Muscle layer of colon (tissue), 2 donors: Measurements from ENCODE around the gene SPDYE4.

Experiments used
- H3K27ac ChIP-seq: one replicate; pipeline ENCODE4 v1.7.0; 2013; ENCODE audit warnings: low read depth, mild to moderate bottlenecking, low read length, moderate library complexity
- H3K27me3 ChIP-seq, 2 donors: one replicate each; pipeline ENCODE4 v1.7.0; 2013; ENCODE audit warnings: low read length in 2 of 2, mild to moderate bottlenecking in 2 of 2; ENCODE audit not compliant: insufficient read depth in 2 of 2, control insufficient read depth in 1 of 2
- H3K36me3 ChIP-seq: one replicate; pipeline ENCODE4 v1.7.0; 2013; ENCODE audit warnings: mild to moderate bottlenecking, low read length; ENCODE audit not compliant: insufficient read depth
- H3K4me1 ChIP-seq: one replicate; pipeline ENCODE4 v1.7.0; 2013; ENCODE audit warnings: mild to moderate bottlenecking, low read length; ENCODE audit not compliant: insufficient read depth
- H3K4me3 ChIP-seq, 2 donors: one replicate each; pipeline ENCODE4 v1.7.0; 2013; ENCODE audit warnings: low read length in 2 of 2, low read depth in 1 of 2, mild to moderate bottlenecking in 1 of 2, moderate library complexity in 1 of 2
- H3K9ac ChIP-seq: one replicate; pipeline ENCODE4 v1.7.0; 2013; ENCODE audit warnings: low read length
- H3K9me3 ChIP-seq: one replicate; pipeline ENCODE4 v1.7.0; 2013; ENCODE audit warnings: mild to moderate bottlenecking, low read length
- donor health status: abdominal sarcoma.
- donor health status: Adenocarcinoma of cecum.

The SPDYE4 gene

DNA sequence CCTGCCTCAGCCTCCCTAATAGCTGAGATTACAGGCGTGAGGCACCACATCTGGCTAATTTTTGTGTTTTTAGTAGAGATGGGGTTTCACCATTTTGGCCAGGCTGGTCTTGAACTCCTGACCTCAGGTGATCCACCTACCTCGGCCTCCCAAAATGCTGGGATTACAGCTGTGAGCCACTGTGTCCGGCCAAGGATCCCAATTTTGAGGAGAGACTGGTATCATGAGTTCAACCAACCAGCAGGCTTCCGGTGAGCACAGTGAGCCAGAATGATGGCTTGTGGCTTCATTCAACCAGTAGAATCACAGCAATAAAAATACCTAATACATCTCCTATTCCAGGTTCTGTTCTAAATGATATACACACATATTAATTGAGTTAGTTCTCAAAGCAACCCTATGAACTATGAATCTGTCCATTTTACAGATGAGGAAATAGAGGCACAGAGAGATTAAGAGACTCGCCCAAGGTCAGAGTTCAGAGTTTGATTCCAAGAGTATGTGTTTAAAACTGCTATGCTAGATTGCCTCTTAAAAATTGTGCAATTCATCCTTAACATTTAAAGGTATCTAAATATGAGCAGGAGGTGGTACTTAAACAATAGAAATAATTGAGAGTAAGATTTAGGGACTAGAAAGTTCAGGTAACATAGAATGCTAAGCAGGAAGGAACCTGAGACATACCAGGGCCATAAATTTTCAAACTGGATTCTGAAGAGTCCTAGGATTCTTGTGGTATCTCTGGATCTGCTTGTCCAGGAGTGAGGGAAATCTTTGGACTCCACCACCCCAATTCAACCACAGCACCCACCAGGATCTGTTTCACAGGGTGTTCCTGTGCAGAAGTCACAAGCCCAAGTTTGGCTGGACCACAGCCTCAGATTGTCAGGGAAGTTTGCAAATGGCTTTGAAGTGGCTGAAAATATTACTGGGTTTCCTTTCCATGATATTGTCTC is 38.8 kb downstream of the SPDYE4 start:
- Histone ChIP-seq H3K4me3 (no peak overlapping the region), H3K36me3 (no peaks in the 10 kb centered on the region), H3K27me3 (no peaks in the 10 kb centered on the region), H3K9me3 (no peaks in the 10 kb centered on the region), H3K9ac (no peak overlapping the region), H3K4me1 (no peaks in the 10 kb centered on the region), H3K27ac (no peak overlapping the region)

GRCh38 chr17:8718001-8718563 is 40.3 kb downstream of the SPDYE4 start:
- Histone ChIP-seq H3K4me3 (no peak overlapping the region), H3K9me3 (no peaks in the 10 kb centered on the region), H3K27me3 (no peaks in the 10 kb centered on the region), H3K9ac (no peak overlapping the region), H3K36me3 (no peaks in the 10 kb centered on the region), H3K27ac (no peak overlapping the region), H3K4me1 (no peaks in the 10 kb centered on the region)

DNA sequence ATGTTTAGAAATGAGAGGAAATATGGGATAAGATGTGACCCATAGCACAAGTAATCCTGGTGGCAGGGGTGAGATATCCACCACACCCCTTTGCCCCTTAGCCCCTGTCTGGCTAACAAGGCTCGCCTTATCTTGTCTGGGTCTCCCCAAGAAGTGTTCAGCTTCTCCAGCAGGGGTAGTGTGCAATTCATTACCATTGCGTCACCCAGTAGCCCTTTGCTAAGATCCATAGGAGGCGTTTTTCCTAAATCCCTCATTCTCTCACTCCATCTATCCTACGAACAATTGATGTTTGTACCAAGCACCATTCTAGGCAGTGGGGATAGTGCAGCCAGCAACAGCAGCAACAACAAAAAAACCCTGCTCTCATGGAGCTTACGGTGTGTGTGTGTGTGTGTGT is 44.5 kb downstream of the SPDYE4 start:
- H3K4me3 ChIP-seq = no peak overlapping the region
- no peak overlapping the region for H3K9ac ChIP-seq
- H3K36me3 ChIP-seq = no peaks in the 10 kb centered on the region
- H3K4me1 ChIP-seq = no peaks in the 10 kb centered on the region
- no peaks in the 10 kb centered on the region for H3K27me3 ChIP-seq
- H3K9me3 ChIP-seq = no peaks in the 10 kb centered on the region
- H3K27ac ChIP-seq = no peak overlapping the region

DNA sequence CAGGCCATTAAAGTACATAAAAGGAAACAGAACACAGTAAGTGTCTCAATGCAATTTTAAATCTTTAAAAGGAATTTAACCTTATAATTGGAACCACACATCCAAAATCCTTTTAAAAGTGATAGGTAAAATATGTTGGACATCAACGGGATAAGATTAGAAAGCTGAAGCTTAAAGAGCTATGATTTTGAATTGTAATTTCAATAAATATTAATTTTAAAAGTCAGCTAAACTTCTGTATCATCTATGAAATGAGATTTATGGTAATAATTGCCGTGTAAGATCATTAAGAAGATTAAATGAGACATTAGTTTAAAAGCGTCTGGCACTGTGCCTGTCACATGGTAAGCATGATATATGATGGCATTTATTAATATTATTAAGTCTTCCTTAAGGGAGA is 45.0 kb downstream of the SPDYE4 start:
- Histone ChIP-seq H3K4me1 (peaks cover 1% of the 10 kb centered on the region), H3K9ac (no peak overlapping the region), H3K27me3 (no peaks in the 10 kb centered on the region), H3K27ac (no peak overlapping the region), H3K4me3 (no peak overlapping the region), H3K9me3 (no peaks in the 10 kb centered on the region), H3K36me3 (no peaks in the 10 kb centered on the region)

DNA sequence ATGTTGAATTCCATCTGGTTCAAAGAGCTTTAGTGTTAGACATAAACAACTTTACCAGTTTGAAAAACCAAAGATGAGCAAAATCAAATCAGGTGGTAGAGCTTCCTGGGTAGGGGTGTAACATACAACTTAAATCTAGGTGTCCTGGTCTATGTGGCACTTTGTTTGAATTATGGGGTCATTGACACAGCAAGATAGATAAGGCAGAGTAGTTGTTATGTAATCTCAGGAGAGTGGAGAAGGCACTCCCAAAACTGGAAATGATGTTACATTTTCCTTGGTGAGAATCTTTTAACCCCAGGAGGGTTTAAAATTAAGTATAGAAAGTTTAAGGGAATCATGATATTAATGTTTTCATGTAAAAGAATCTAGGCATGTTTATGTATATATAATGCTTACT is 45.6 kb downstream of the SPDYE4 start:
- Histone ChIP-seq H3K9ac (no peak overlapping the region), H3K36me3 (no peaks in the 10 kb centered on the region), H3K9me3 (no peaks in the 10 kb centered on the region), H3K27me3 (no peaks in the 10 kb centered on the region), H3K4me1 (peaks cover 7% of the 10 kb centered on the region), H3K27ac (no peak overlapping the region), H3K4me3 (no peak overlapping the region)

DNA sequence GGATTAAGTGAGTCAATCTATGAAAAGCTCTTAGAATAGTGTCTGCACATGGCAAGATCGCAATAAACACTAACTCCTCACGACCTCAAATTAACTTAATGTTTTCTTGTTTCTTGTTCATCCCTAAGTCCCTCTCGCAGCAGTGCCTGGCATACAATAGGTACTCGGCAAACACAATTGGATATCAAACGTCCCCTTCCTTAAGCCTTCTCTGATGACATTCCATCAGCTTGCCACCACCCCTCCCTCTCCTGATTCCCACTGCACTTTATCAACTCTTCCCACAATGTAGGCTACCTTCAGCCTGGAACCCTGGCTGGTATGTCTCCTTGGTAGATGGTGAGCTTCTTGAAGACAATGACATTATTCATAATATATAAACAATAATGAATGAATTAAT is 47.1 kb downstream of the SPDYE4 start:
- H3K4me1 ChIP-seq = peaks cover 12% of the 10 kb centered on the region
- H3K9me3 ChIP-seq = no peaks in the 10 kb centered on the region
- H3K27me3 ChIP-seq = no peaks in the 10 kb centered on the region
- H3K4me3 ChIP-seq = no peak overlapping the region
- no peak overlapping the region for H3K9ac ChIP-seq
- H3K36me3 ChIP-seq = no peaks in the 10 kb centered on the region
- H3K27ac ChIP-seq = no peak overlapping the region

DNA sequence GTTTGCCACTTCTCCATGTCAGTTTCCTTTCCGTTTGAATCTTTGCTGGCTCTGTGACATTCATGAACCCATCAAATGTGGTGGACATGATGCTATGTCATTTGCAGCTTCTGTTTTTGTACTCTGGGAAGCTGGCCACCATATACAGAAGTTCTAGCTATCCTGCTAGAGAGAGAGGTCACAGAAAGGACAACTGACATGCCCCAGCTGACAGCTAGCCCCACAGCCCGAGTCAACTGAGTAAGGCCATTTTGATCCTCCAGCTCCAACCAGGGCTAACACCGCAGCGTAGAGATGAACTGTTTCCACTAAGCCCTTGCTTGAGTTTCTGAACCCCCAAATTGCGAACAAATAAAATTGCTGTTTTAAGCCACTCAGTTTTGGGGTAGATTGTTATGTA is 47.5 kb downstream of the SPDYE4 start:
- no peaks in the 10 kb centered on the region for H3K27me3 ChIP-seq
- H3K9ac ChIP-seq = no peak overlapping the region
- no peaks in the 10 kb centered on the region for H3K9me3 ChIP-seq
- H3K36me3 ChIP-seq = no peaks in the 10 kb centered on the region
- H3K4me1 ChIP-seq = peaks cover 12% of the 10 kb centered on the region
- H3K27ac ChIP-seq = no peak overlapping the region
- H3K4me3 ChIP-seq = no peak overlapping the region

DNA sequence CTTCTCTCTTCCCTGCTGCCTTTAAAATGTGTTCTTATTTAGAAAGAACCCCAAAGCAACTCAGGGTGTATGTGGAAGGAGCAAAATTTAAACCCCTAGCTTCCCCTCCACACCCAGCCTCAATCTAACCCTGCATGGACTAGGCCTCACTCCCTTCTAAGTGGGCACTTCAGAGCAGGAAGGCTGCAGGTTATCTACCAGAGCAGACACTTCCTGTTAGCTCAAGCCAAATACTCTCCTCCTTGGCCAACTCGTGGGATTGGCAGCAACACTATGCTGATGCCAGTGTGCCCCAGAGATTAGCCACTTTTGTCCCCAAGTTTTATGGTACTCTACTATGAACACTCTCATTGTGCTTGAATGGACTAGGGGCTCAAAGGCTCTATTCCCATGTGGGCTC is 49.3 kb downstream of the SPDYE4 start:
- Histone ChIP-seq H3K27me3 (no peaks in the 10 kb centered on the region), H3K4me3 (no peak overlapping the region), H3K9ac (no peak overlapping the region), H3K4me1 (peaks cover 12% of the 10 kb centered on the region), H3K36me3 (no peaks in the 10 kb centered on the region), H3K9me3 (no peaks in the 10 kb centered on the region), H3K27ac (no peak overlapping the region)

DNA sequence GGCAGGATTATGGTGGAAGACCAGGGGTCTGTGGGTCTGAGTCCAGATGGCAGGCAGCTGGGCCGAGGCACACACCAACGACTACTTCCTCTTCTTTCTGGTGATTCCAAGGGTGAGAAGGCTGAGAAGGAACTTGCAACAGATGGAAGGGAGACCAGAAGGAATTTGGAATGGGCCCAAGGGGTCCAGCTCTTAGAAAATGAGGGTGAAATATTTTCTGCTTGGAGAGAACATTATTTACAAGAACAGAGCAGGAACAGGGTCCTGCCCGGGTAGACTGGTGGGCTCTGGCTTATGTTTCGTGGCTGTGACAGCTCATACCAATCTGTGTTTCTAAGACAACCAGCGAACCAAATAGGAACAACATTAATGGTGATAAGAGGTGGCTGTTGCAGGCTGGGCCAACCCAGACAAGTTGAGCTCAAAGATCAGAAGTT is 50.3 kb downstream of the SPDYE4 start:
- H3K27ac ChIP-seq = no peak overlapping the region
- no peaks in the 10 kb centered on the region for H3K36me3 ChIP-seq
- no peaks in the 10 kb centered on the region for H3K27me3 ChIP-seq
- H3K4me1 ChIP-seq = peaks cover 12% of the 10 kb centered on the region
- no peak overlapping the region for H3K4me3 ChIP-seq
- no peaks in the 10 kb centered on the region for H3K9me3 ChIP-seq
- no peak overlapping the region for H3K9ac ChIP-seq

DNA sequence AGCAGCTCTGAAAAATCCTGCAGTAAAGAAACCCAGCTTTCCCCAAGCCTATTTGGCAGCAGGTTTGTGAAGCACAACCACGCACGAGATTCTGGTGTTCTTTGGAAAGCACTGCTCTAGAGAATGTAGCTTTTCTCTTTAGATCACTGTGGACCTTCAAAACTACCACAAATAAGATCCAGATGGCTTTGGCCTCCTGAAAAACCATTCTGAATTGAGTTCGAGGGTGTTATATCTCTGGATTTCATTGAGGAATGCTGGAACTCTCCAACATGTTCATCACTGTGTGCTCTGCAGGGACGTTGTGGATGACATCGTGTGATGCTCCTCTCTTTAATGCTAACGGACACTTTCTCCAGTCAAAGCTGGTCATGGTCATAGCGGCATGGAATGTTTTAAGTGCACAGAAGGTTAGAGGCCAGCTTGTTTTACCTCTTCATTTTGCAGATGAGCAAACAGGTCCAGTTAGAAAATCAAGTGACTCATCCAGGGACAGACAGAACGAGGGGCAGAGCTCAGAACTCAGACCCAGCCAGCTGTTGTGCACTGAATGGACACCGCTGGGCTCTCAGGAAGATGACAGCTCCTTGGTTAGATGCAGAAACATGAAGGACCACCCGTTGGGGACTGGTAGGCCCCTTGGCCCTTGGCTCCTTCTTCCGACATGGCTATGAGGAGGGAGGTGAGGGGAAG is 50.9 kb downstream of the SPDYE4 start:
- no peak overlapping the region for H3K4me3 ChIP-seq
- H3K36me3 ChIP-seq = no peaks in the 10 kb centered on the region
- H3K9ac ChIP-seq = no peak overlapping the region
- peaks cover 12% of the 10 kb centered on the region for H3K4me1 ChIP-seq
- no peak overlapping the region for H3K27ac ChIP-seq
- no peaks in the 10 kb centered on the region for H3K27me3 ChIP-seq
- H3K9me3 ChIP-seq = no peaks in the 10 kb centered on the region

DNA sequence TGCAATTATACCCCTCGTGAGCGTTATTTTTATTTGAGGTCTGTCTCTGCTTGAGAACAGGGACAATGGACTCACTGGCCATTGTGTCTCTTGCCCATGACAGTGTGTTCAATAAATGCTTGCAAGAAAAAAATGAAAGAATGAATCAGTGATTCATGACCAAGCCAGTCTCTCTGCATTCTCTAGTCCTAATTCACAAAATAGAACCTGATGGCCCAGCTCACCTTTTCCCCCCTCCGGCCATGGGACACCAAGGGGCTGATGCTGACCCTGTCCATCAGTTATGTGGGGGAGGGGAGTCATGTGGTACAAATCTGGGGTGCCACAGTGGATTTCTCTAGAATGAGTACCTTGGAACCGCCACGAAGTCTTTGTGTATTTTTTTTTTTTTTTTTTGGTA is 51.9 kb downstream of the SPDYE4 start:
- no peak overlapping the region for H3K4me3 ChIP-seq
- H3K9ac ChIP-seq = no peak overlapping the region
- no peak overlapping the region for H3K27ac ChIP-seq
- H3K36me3 ChIP-seq = no peaks in the 10 kb centered on the region
- H3K4me1 ChIP-seq = peaks cover 12% of the 10 kb centered on the region
- no peaks in the 10 kb centered on the region for H3K9me3 ChIP-seq
- H3K27me3 ChIP-seq = no peaks in the 10 kb centered on the region
